Upper lobe of left lung (tissue), 4 donors: ENCODE measurements around the gene PTPRM.

ENCODE experiments used
- POLR2A ChIP-seq, 4 donors: fragments of 450-650 bp; IDR thresholded peaks; one replicate each; pipeline ENCODE4 v1.5.1; 2016 to 2017; ENCODE audit warnings: antibody characterized with exemption in 4 of 4, mild to moderate bottlenecking in 2 of 4
- POLR2AphosphoS5 ChIP-seq, 2 donors: sonication (generic); formaldehyde crosslinking; IDR thresholded peaks; one replicate each; pipeline ENCODE4 v1.5.1; 2017; ENCODE audit warnings: antibody characterized with exemption in 2 of 2

DNA sequence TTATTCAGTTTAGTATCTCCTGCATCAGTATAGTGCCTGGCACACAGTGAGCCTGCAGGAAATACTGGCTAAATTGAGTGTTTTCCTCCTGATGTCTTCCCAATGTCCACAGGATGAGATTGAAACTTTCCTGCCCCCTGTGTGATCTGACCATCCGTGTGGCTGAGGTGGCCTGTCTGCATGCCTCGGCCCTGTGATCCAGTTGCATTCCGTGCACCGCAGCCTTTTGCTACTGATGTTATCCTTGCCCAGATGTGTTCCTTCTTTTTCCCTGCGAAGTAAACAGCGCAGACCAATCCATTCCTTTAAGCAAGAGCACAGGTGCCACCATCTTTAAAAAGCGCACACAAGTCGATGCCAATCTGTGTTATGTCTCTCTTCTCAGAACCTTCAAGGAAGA lies 462.6 kb downstream of the PTPRM start:
- TF ChIP-seq POLR2A (IDR thresholded peaks at IDR 0.05) (no peak), POLR2AphosphoS5 (IDR thresholded peaks at IDR 0.05) (no peak)
